Activated CD8-positive, alpha-beta T cell treated with anti-CD3 and anti-CD28 coated beads, Interleukin-2, amount 10 ng/mL, durations not matched to agents 7 days and 5 days (primary cell): Measurements from ENCODE around the gene MGMT. TPM values are rescaled to one million over a fixed set of nuclear protein-coding genes. Genes with fewer than 3 reads are reported as not detected.

Experiments used
- ATAC-seq: fragments of 150-1000 bp; cut with Tn5 transposase; one replicate; pipeline ENCODE4 v1.10.0; 2021; ENCODE audit warnings: moderate library complexity
- CTCF ChIA-PET: fragments of 350-600 bp; sonication (Branson Sonifier 250); formaldehyde crosslinking; loops from one replicate; lab custom pipeline; 2021; ENCODE audit warnings: antibody characterized with exemption; lab: Charles Lee
- POLR2A ChIA-PET: fragments of 350-600 bp; sonication (Branson Sonifier 250); formaldehyde crosslinking; loops from one replicate; lab custom pipeline; 2021; ENCODE audit warnings: antibody characterized with exemption; lab: Charles Lee
- DNase-seq: peaks from one replicate; pipeline ENCODE4 v3.0.0-alpha.2; 2020
- H3K27ac Mint-ChIP-seq: one replicate; pipeline ENCODE4 v1.8.0; 2021; ENCODE audit warnings: mild to moderate bottlenecking, mixed read lengths
- H3K27me3 Mint-ChIP-seq: one replicate; pipeline ENCODE4 v1.8.0; 2021; ENCODE audit warnings: low read depth, mixed read lengths
- H3K36me3 Mint-ChIP-seq: one replicate; pipeline ENCODE4 v1.8.0; 2021; ENCODE audit warnings: low read depth, mixed read lengths
- H3K4me1 Mint-ChIP-seq: one replicate; pipeline ENCODE4 v1.8.0; 2021; ENCODE audit warnings: low read depth, mixed read lengths
- H3K4me3 Mint-ChIP-seq: one replicate; pipeline ENCODE4 v1.8.0; 2021; ENCODE audit warnings: mild to moderate bottlenecking, mixed read lengths
- H3K9me3 Mint-ChIP-seq: one replicate; pipeline ENCODE4 v1.8.0; 2022; ENCODE audit warnings: mixed read lengths; ENCODE audit not compliant: insufficient read depth
- total RNA-seq, 2 experiments: library from RNA; stranded (reverse); gene quantifications; one replicate each; pipeline ENCODE4 v1.2.3, GENCODE V29; 2021

MGMT gene
- total RNA-seq, 2 experiments from 2014 or later: 16.7 to 17.3 TPM

- Mint-ChIP-seq H3K36me3 (peaks cover 3% of the 10 kb centered on the region), H3K9me3 (peaks cover 3% of the 10 kb centered on the region), H3K4me3 (no peak overlapping the region), H3K27ac (no peak overlapping the region), H3K27me3 (no peaks in the 10 kb centered on the region), H3K4me1 (no peaks in the 10 kb centered on the region)
- DNase-seq (no peak), ATAC-seq (no peak)
- CTCF ChIA-PET: interaction anchor here (0.9 kb wide), 1 partner anchor 324 kb away, joined by 3 read pairs; no protein-coding TSS in a partner anchor
- POLR2A ChIA-PET: no interaction called here
Observed at GRCh38 chr10:129657297-129658017, 190.4 kb downstream of the MGMT start.

- H3K27ac Mint-ChIP-seq: no peak overlapping the region
- H3K9me3 Mint-ChIP-seq: peaks cover 6% of the 10 kb centered on the region
Observed at GRCh38 chr10:129658376-129659072, 191.5 kb downstream of the MGMT start.

GRCh38 chr10:129659508-129660268, 192.6 kb downstream of the MGMT start:
- DNase-seq (no peak), ATAC-seq (no peak)
- H3K9me3 Mint-ChIP-seq: peaks cover 6% of the 10 kb centered on the region
- H3K4me1 Mint-ChIP-seq: no peaks in the 10 kb centered on the region
- H3K27me3 Mint-ChIP-seq: no peaks in the 10 kb centered on the region
- no peak overlapping the region for H3K4me3 Mint-ChIP-seq
- ChIA-PET POLR2A (interaction anchor here (0.6 kb wide), 1 partner anchor 1012 kb away, joined by 4 read pairs; no protein-coding TSS in a partner anchor), CTCF (no interaction called here)
- H3K27ac Mint-ChIP-seq: no peak overlapping the region
- peaks cover 6% of the 10 kb centered on the region for H3K36me3 Mint-ChIP-seq

More at GRCh38 chr10:129658376-129659072, 191.5 kb downstream of the MGMT start:
- ATAC-seq (no peak), DNase-seq (no peak)
- CTCF ChIA-PET: no interaction called here
- POLR2A ChIA-PET: no interaction called here
- Mint-ChIP-seq H3K36me3 (peaks cover 3% of the 10 kb centered on the region), H3K27me3 (no peaks in the 10 kb centered on the region), H3K4me1 (no peaks in the 10 kb centered on the region), H3K4me3 (no peak overlapping the region)

- ChIA-PET POLR2A (no interaction called here), CTCF (no interaction called here)
- Mint-ChIP-seq H3K9me3 (peaks cover 6% of the 10 kb centered on the region), H3K36me3 (peaks cover 6% of the 10 kb centered on the region), H3K4me3 (no peak overlapping the region), H3K27ac (no peak overlapping the region), H3K4me1 (no peaks in the 10 kb centered on the region), H3K27me3 (no peaks in the 10 kb centered on the region)
- ATAC-seq (no peak), DNase-seq (no peak)
Observed at GRCh38 chr10:129660569-129660968, 193.5 kb downstream of the MGMT start.

GRCh38 chr10:129662426-129662825, 195.4 kb downstream of the MGMT start:
- Mint-ChIP-seq H3K27ac (no peak overlapping the region), H3K4me1 (no peaks in the 10 kb centered on the region), H3K36me3 (peaks cover 6% of the 10 kb centered on the region), H3K4me3 (no peak overlapping the region), H3K27me3 (no peaks in the 10 kb centered on the region), H3K9me3 (peaks cover 6% of the 10 kb centered on the region)
- DNase-seq (no peak), ATAC-seq (no peak)
- POLR2A ChIA-PET: no interaction called here
- CTCF ChIA-PET: no interaction called here

- Mint-ChIP-seq H3K36me3 (peaks cover 3% of the 10 kb centered on the region), H3K27ac (no peak overlapping the region), H3K27me3 (no peaks in the 10 kb centered on the region), H3K9me3 (peaks cover 10% of the 10 kb centered on the region), H3K4me1 (no peaks in the 10 kb centered on the region), H3K4me3 (no peak overlapping the region)
- ATAC-seq: no peak
- CTCF ChIA-PET: no interaction called here
- no peak for DNase-seq
- POLR2A ChIA-PET: no interaction called here
Observed at GRCh38 chr10:129670124-129670523, 203.1 kb downstream of the MGMT start.

- peaks cover 6% of the 10 kb centered on the region for H3K36me3 Mint-ChIP-seq
- DNase-seq (no peak), ATAC-seq (no peak)
- H3K27ac Mint-ChIP-seq: no peak overlapping the region
- H3K9me3 Mint-ChIP-seq: peaks cover 10% of the 10 kb centered on the region
- ChIA-PET CTCF (no interaction called here), POLR2A (no interaction called here)
- no peaks in the 10 kb centered on the region for H3K4me1 Mint-ChIP-seq
- no peak overlapping the region for H3K4me3 Mint-ChIP-seq
- H3K27me3 Mint-ChIP-seq: no peaks in the 10 kb centered on the region
Observed at GRCh38 chr10:129673292-129673691, 206.3 kb downstream of the MGMT start.

- ChIA-PET POLR2A (no interaction called here), CTCF (no interaction called here)
- no peak for ATAC-seq
- no peaks in the 10 kb centered on the region for H3K4me1 Mint-ChIP-seq
- no peak overlapping the region for H3K4me3 Mint-ChIP-seq
- no peak overlapping the region for H3K27ac Mint-ChIP-seq
- peaks cover 10% of the 10 kb centered on the region for H3K9me3 Mint-ChIP-seq
- peaks cover 6% of the 10 kb centered on the region for H3K36me3 Mint-ChIP-seq
- H3K27me3 Mint-ChIP-seq: no peaks in the 10 kb centered on the region
- DNase-seq: no peak
Observed at GRCh38 chr10:129675027-129675769, 208.2 kb downstream of the MGMT start.

GRCh38 chr10:129676014-129676413, 209.0 kb downstream of the MGMT start:
- H3K9me3 Mint-ChIP-seq: peaks cover 5% of the 10 kb centered on the region
- no peak overlapping the region for H3K4me3 Mint-ChIP-seq
- no peak overlapping the region for H3K27ac Mint-ChIP-seq
- DNase-seq (no peak), ATAC-seq (no peak)
- no peaks in the 10 kb centered on the region for H3K27me3 Mint-ChIP-seq
- ChIA-PET CTCF (no interaction called here), POLR2A (no interaction called here)
- H3K4me1 Mint-ChIP-seq: no peaks in the 10 kb centered on the region
- peaks cover 5% of the 10 kb centered on the region for H3K36me3 Mint-ChIP-seq

- no peak overlapping the region for H3K4me3 Mint-ChIP-seq
- ChIA-PET POLR2A (interaction anchor here (0.6 kb wide), 1 partner anchor 1869 kb away, joined by 4 read pairs; no protein-coding TSS in a partner anchor), CTCF (no interaction called here)
- ATAC-seq (no peak), DNase-seq (no peak)
- H3K36me3 Mint-ChIP-seq: peaks cover 3% of the 10 kb centered on the region
- H3K27me3 Mint-ChIP-seq: no peaks in the 10 kb centered on the region
- no peaks in the 10 kb centered on the region for H3K4me1 Mint-ChIP-seq
- peaks cover 5% of the 10 kb centered on the region for H3K9me3 Mint-ChIP-seq
- H3K27ac Mint-ChIP-seq: no peak overlapping the region
Observed at GRCh38 chr10:129677377-129677927, 210.4 kb downstream of the MGMT start.

- ChIA-PET CTCF (no interaction called here), POLR2A (no interaction called here)
- H3K36me3 Mint-ChIP-seq: peaks cover 3% of the 10 kb centered on the region
Observed at GRCh38 chr10:129678186-129678585, 211.1 kb downstream of the MGMT start.

More at GRCh38 chr10:129678186-129678585, 211.1 kb downstream of the MGMT start:
- no peak overlapping the region for H3K4me3 Mint-ChIP-seq
- no peaks in the 10 kb centered on the region for H3K4me1 Mint-ChIP-seq
- no peak for DNase-seq
- peaks cover 5% of the 10 kb centered on the region for H3K9me3 Mint-ChIP-seq
- no peaks in the 10 kb centered on the region for H3K27me3 Mint-ChIP-seq
- no peak for ATAC-seq
- no peak overlapping the region for H3K27ac Mint-ChIP-seq
